SK-N-MC (cell line): Measurements from ENCODE around the gene MMP21.

Experiments
- DNase-seq: peaks from one replicate; pipeline ENCODE4 v3.0.0-alpha.2; 2011; ENCODE audit warnings: low read depth, low spot score
- H3K27ac ChIP-seq: fragments of 200-600 bp; sonication (generic); 2 replicates; pipeline ENCODE4 v1.5.1; 2016; ENCODE audit warnings: mixed run types
- H3K36me3 ChIP-seq: fragments of 200-600 bp; sonication (generic); 2 replicates; pipeline ENCODE4 v1.6.1; 2017; ENCODE audit warnings: antibody characterized with exemption, low read length, mixed read lengths; ENCODE audit not compliant: insufficient read depth
- H3K4me3 ChIP-seq: fragments of 200-600 bp; sonication (generic); 2 replicates; pipeline ENCODE4 v1.5.1; 2016
- H3K9ac ChIP-seq: fragments of 200-600 bp; sonication (generic); 2 replicates; pipeline ENCODE4 v1.8.0; 2017; ENCODE audit warnings: mixed run types, mixed read lengths; ENCODE audit not compliant: insufficient read length
- H3K9me3 ChIP-seq: fragments of 200-600 bp; sonication (generic); 2 replicates; pipeline ENCODE4 v1.6.1; 2017; ENCODE audit warnings: low read depth, mild to moderate bottlenecking, antibody characterized with exemption, low read length, moderate library complexity, mixed read lengths
- EZH2 ChIP-seq: fragments of 200-600 bp; sonication (generic); IDR thresholded peaks from one replicate; pipeline ENCODE4 v1.6.1; 2017; ENCODE audit warnings: antibody characterized with exemption
- FOXP2 ChIP-seq: optimal IDR thresholded peaks from 2 replicates; pipeline ENCODE3; 2011; ENCODE audit warnings: mild to moderate bottlenecking, moderate library complexity; ENCODE audit not compliant: insufficient read depth; ENCODE audit errors: extremely low read length, control extremely low read depth
- POLR2AphosphoS5 ChIP-seq: IDR thresholded peaks from 2 replicates; pipeline ENCODE4 v1.6.1; 2012; ENCODE audit warnings: mild to moderate bottlenecking, low read depth, low read length, borderline replicate concordance

The MMP21 gene

DNA sequence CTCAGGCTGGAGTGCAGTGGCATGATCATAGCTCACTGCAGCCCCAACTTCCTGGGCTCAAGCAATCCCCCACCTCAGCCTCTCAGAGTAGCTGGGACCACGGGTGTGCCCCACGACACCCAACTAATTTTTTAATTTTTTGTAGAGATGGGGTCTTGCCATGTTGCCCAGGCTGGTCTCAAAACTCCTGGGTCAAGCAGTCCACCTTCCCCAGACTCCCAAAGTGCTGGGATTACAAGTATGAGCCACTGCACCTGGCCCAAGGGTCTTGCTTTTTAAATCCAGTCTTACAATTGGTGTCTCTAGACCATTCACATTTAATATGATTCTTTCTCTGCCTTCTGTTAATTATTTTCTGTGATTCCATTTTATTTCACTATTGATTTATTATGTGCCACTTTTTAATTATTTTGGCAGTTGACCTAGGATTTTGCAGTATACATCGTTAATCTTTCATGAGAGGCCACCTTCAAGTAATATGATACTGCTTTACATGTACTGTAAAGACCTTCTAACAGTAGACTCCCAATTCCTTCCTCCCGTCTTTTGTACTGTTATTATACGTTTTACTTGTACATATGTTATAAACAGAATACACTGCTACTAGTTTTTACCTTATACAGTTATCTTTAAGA is 18.7 kb downstream of the MMP21 start:
- peaks cover 32% of the 10 kb centered on the region; the same call in 1 of the 2 replicates for H3K36me3 ChIP-seq
- no peak overlapping the region for H3K27ac ChIP-seq
- H3K4me3 ChIP-seq = no peak overlapping the region
- no peak overlapping the region for H3K9ac ChIP-seq
- DNase-seq = no peak
- no peaks in the 10 kb centered on the region for H3K9me3 ChIP-seq
- no peak for TF ChIP-seq FOXP2
- TF ChIP-seq EZH2 = no peak
- no peak for TF ChIP-seq POLR2AphosphoS5

DNA sequence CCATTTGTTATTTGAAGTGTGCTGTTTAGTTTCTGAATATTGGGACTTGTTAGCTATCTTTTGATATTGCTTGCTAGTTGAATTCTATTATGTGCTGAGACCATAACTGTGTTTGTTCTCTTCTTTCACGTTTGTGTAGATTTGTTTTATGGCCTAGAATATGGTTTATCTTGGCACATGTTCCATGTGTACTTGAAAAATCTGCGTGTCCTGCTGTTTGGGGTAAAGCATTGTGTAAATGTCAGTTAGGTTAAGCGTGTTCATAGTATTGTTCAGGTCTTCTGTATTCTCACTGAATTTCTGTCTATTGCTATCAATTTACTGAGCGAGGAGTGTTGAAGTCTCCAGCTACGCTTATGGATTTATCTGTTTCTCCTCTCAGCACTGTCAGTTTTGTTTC is 19.4 kb downstream of the MMP21 start:
- DNase-seq = no peak
- Histone ChIP-seq H3K4me3 (no peak overlapping the region), H3K36me3 (peaks cover 38% of the 10 kb centered on the region; the same call in 1 of the 2 replicates), H3K9me3 (no peaks in the 10 kb centered on the region), H3K9ac (no peak overlapping the region), H3K27ac (no peak overlapping the region)
- no peak for TF ChIP-seq EZH2
- no peak for TF ChIP-seq FOXP2
- TF ChIP-seq POLR2AphosphoS5 = no peak

GRCh38 chr10:125747417-125747816 is 28.2 kb downstream of the MMP21 start:
- Histone ChIP-seq H3K4me3 (no peak overlapping the region), H3K9ac (no peak overlapping the region), H3K36me3 (peaks cover 32% of the 10 kb centered on the region; the same call in 1 of the 2 replicates), H3K27ac (no peak overlapping the region), H3K9me3 (no peaks in the 10 kb centered on the region)
- TF ChIP-seq FOXP2 = no peak
- TF ChIP-seq POLR2AphosphoS5 = no peak
- TF ChIP-seq EZH2 = no peak
- no peak for DNase-seq

- no peaks in the 10 kb centered on the region for H3K9me3 ChIP-seq
- TF ChIP-seq POLR2AphosphoS5 = no peak
- peaks cover 43% of the 10 kb centered on the region; the same call in 1 of the 2 replicates for H3K36me3 ChIP-seq
- H3K27ac ChIP-seq = no peak overlapping the region
- H3K4me3 ChIP-seq = no peak overlapping the region
- no peak for DNase-seq
- H3K9ac ChIP-seq = no peak overlapping the region
Observed at GRCh38 chr10:125744909-125745308, 30.7 kb downstream of the MMP21 start.

GRCh38 chr10:125742465-125742864 is 33.2 kb downstream of the MMP21 start:
- Histone ChIP-seq H3K4me3 (no peak overlapping the region), H3K9me3 (no peaks in the 10 kb centered on the region), H3K36me3 (peaks cover 65% of the 10 kb centered on the region), H3K9ac (no peak overlapping the region), H3K27ac (no peak overlapping the region)
- DNase-seq = no peak
- TF ChIP-seq FOXP2 (no peak), POLR2AphosphoS5 (no peak), EZH2 (no peak)

- no peak overlapping the region for H3K27ac ChIP-seq
- no peak for DNase-seq
- peaks cover 72% of the 10 kb centered on the region for H3K36me3 ChIP-seq
- no peak overlapping the region for H3K4me3 ChIP-seq
- no peak overlapping the region for H3K9ac ChIP-seq
- no peaks in the 10 kb centered on the region for H3K9me3 ChIP-seq
- TF ChIP-seq EZH2 (no peak), FOXP2 (no peak), POLR2AphosphoS5 (no peak)
Observed at GRCh38 chr10:125739994-125740679, 35.5 kb downstream of the MMP21 start.

DNA sequence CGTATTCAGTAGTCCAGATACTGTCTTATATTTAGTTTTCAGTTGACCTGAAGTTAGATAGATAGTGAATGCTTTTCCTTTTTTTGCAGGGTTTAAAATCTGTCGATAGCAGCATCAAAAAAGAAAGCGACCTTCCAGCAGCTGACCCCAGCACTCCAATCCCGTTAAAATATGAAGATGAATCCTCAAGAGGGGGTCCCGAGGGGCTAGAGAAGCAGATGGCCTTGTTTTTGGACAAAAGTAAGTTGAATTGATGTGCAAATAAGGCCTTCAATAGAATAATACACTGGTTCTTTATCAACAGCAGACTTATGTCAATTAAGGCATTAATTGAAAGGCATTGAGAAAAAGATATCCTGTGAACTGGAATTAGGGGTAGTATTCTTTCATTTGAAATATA is 37.4 kb downstream of the MMP21 start:
- TF ChIP-seq POLR2AphosphoS5 (no peak), FOXP2 (no peak), EZH2 (no peak)
- H3K4me3 ChIP-seq = no peak overlapping the region
- no peaks in the 10 kb centered on the region for H3K9me3 ChIP-seq
- no peak for DNase-seq
- H3K27ac ChIP-seq = no peak overlapping the region
- H3K9ac ChIP-seq = no peak overlapping the region
- H3K36me3 ChIP-seq = peaks cover 79% of the 10 kb centered on the region

DNA sequence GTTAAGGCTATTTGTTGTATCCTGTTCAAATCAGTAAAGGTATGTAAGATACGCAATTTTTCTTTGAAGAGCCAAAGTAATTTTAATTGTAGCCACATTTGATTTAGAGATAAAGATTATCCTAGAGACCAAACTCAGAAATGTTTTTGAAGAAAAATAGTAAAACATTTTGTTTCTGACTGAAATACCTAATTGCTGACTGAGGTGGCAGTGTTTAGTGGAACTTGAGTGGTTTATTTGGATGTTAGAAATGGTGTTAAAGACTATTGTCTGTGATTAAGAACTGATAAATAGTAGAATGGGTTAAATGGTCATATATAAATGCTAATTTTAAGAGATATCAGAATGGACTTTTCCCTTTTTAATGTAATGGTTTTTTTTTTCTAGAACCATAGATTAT is 40.8 kb downstream of the MMP21 start:
- Histone ChIP-seq H3K9ac (no peak overlapping the region), H3K9me3 (no peaks in the 10 kb centered on the region), H3K27ac (no peak overlapping the region), H3K4me3 (no peak overlapping the region), H3K36me3 (peaks cover 79% of the 10 kb centered on the region)
- no peak for TF ChIP-seq POLR2AphosphoS5
- TF ChIP-seq EZH2 = no peak
- no peak for TF ChIP-seq FOXP2
- DNase-seq = no peak
